Measurements from ENCODE around the gene DYDC1. TPM values are rescaled to one million over a fixed set of nuclear protein-coding genes. Genes with fewer than 3 reads are reported as not detected.

Gene DYDC1
- total and polyA plus RNA-seq, 2 of the 13 experiments (the other 11 are each of a cell fraction or from before 2014, with no cell fraction given) = not detected

GRCh38 chr10:80315391-80315790, 41.2 kb downstream of the DYDC1 start:
- ATAC-seq = no peak
- intact Hi-C loops (cut with micrococcal nuclease; ENCODE audit: unreplicated experiment) = no loop called here
- 0 out of 2 replicates have a peak, but pooled peaks have one; percentile 14 for TF ChIP-seq ZNF687 (CRISPR knock-in tag; IDR thresholded peaks at IDR 0.05)
- TF ChIP-seq ZFYVE20 (CRISPR knock-in tag; IDR thresholded peaks at IDR 0.05; ENCODE audit: borderline replicate concordance, low read depth) = no peak
- no peak overlapping the region for H2AFZ ChIP-seq (ENCODE audit: low read length)
- H3K9ac ChIP-seq (ENCODE audit: insufficient read depth, low read depth, low read length) = no peak overlapping the region
- H3K9me3 ChIP-seq (ENCODE audit: low read length) = no peaks in the 10 kb centered on the region
- no peaks in the 10 kb centered on the region for H3K27me3 ChIP-seq (ENCODE audit: control insufficient read depth in 1 of 2, insufficient read depth in 2 of 2, low read length in 2 of 2)
- WGBS (ENCODE audit: low lambda C conversion rate) = 100% methylated on average over 8 of the region's 21 CpGs
- no TSS peak for BruUV-seq (replicated peaks)
- no peak overlapping the region for H3K4me3 ChIP-seq (replicated peaks in 1 of 3; ENCODE audit: insufficient read depth in 1 of 3, low read depth in 2 of 3, low read length in 3 of 3)
- peaks cover 17% of the 10 kb centered on the region for H3K4me1 ChIP-seq (ENCODE audit: insufficient read depth, low read length)
- in situ Hi-C loops (cut with HindIII; ENCODE audit: extremely low pct_ligation_motif_present, low pct_unique_long_range_greater_than_20kb) = no loop called here
- FAIRE-seq = no peak
- no peak for DNase-seq (ENCODE audit: low spot score)
- ChIA-PET POLR2A (no interaction called here), CTCF (ENCODE audit: low intra/inter-chr PET ratio, low total read pairs) (no interaction called here)
- no peak overlapping the region for H3K4me2 ChIP-seq (ENCODE audit: low read depth, low read length)
- no peaks in the 10 kb centered on the region for H3K79me2 ChIP-seq (ENCODE audit: insufficient read depth, low read length)
- no peaks in the 10 kb centered on the region for H3K36me3 ChIP-seq (replicated peaks in 1 of 2; ENCODE audit: control insufficient read depth in 1 of 2, insufficient read depth in 2 of 2, low read length in 2 of 2)
- H3K27ac ChIP-seq (ENCODE audit: extremely low read length, insufficient read depth, low read length) = no peak overlapping the region
- H4K20me1 ChIP-seq (ENCODE audit: insufficient read depth, low read length) = no peaks in the 10 kb centered on the region

GRCh38 chr10:80313523-80313922, 43.0 kb downstream of the DYDC1 start:
- no peaks in the 10 kb centered on the region for H3K9me3 ChIP-seq (ENCODE audit: low read length)
- ChIA-PET CTCF (ENCODE audit: low intra/inter-chr PET ratio, low total read pairs) (no interaction called here), POLR2A (no interaction called here)
- H3K27me3 ChIP-seq (ENCODE audit: control insufficient read depth in 1 of 2, insufficient read depth in 2 of 2, low read length in 2 of 2) = no peaks in the 10 kb centered on the region
- intact Hi-C loops (cut with micrococcal nuclease; ENCODE audit: unreplicated experiment) (no loop called here), in situ Hi-C loops (cut with HindIII; ENCODE audit: extremely low pct_ligation_motif_present, low pct_unique_long_range_greater_than_20kb) (no loop called here)
- no peaks in the 10 kb centered on the region for H4K20me1 ChIP-seq (ENCODE audit: insufficient read depth, low read length)
- no peak overlapping the region for H3K9ac ChIP-seq (ENCODE audit: insufficient read depth, low read depth, low read length)
- BruUV-seq (replicated peaks) = no TSS peak
- H3K27ac ChIP-seq (ENCODE audit: extremely low read length, insufficient read depth, low read length) = no peak overlapping the region
- ATAC-seq = no peak
- H3K36me3 ChIP-seq (replicated peaks in 1 of 2; ENCODE audit: control insufficient read depth in 1 of 2, insufficient read depth in 2 of 2, low read length in 2 of 2) = no peaks in the 10 kb centered on the region
- H3K4me2 ChIP-seq (ENCODE audit: low read depth, low read length) = no peak overlapping the region
- FAIRE-seq = no peak
- H2AFZ ChIP-seq (ENCODE audit: low read length) = no peak overlapping the region
- DNase-seq (ENCODE audit: low spot score) = no peak
- no peaks in the 10 kb centered on the region for H3K79me2 ChIP-seq (ENCODE audit: insufficient read depth, low read length)
- H3K4me1 ChIP-seq (ENCODE audit: insufficient read depth, low read length) = no peaks in the 10 kb centered on the region
- WGBS (ENCODE audit: low lambda C conversion rate) = 68% methylated on average over 5 of the region's 5 CpGs
- H3K4me3 ChIP-seq (replicated peaks in 1 of 3; ENCODE audit: insufficient read depth in 1 of 3, low read depth in 2 of 3, low read length in 3 of 3) = no peak overlapping the region
- no peak for TF ChIP-seq ZNF496 (CRISPR knock-in tag; IDR thresholded peaks at IDR 0.05; ENCODE audit: insufficient replicate concordance)
- TF ChIP-seq NFIC (IDR thresholded peaks at IDR 0.05; ENCODE audit: low read length) = no peak
- no peak for TF ChIP-seq PCBP1 (IDR thresholded peaks at IDR 0.05; ENCODE audit: borderline replicate concordance, low read depth, low read length)
- no peak for TF ChIP-seq HBP1 (CRISPR knock-in tag; IDR thresholded peaks at IDR 0.05; ENCODE audit: low read depth)
- TF ChIP-seq ERF (CRISPR knock-in tag; IDR thresholded peaks at IDR 0.05) = no peak

All from HepG2 (cell line).